K562 (cell line): ENCODE measurements around the gene SV2A. TPM values are rescaled to one million over a fixed set of nuclear protein-coding genes. Genes with fewer than 3 reads are reported as not detected.
A peak's percentile ranks its signal among the peaks of the same experiment; 100 is the strongest.

ENCODE experiments used
- BRCA1 ChIP-seq, 2 experiments: fragments of 450-650 bp in 1 of 2; sonication (generic) in 1 of 2; formaldehyde crosslinking in 1 of 2; IDR thresholded peaks; 2 replicates each; pipeline versions ENCODE4 v1.5.0 to v1.6.1; 2017 to 2020; ENCODE audit warnings: mild to moderate bottlenecking in 1 of 2, missing genetic modification reagents in 1 of 2
- HNRNPL ChIP-seq: fragments of 200-400 bp; formaldehyde crosslinking; IDR thresholded peaks from 2 replicates; pipeline ENCODE4 v1.6.1; 2017; ENCODE audit warnings: low read depth, mild to moderate bottlenecking, low read length
- MTA3 ChIP-seq: fragments of 450-650 bp; formaldehyde crosslinking; IDR thresholded peaks from 2 replicates; pipeline ENCODE4 v1.6.1; 2017; ENCODE audit warnings: mild to moderate bottlenecking, borderline replicate concordance
- POLR2B ChIP-seq: fragments of 450-650 bp; IDR thresholded peaks from 2 replicates; pipeline ENCODE4 v1.6.1; 2018; ENCODE audit warnings: low read depth; ENCODE audit not compliant: partially characterized antibody
- RBFOX2 ChIP-seq: fragments of 200-400 bp; formaldehyde crosslinking; IDR thresholded peaks from 2 replicates; pipeline ENCODE4 v1.6.1; 2017; ENCODE audit warnings: low read depth, mild to moderate bottlenecking, low read length, moderate library complexity
- SAFB ChIP-seq: fragments of 200-400 bp; formaldehyde crosslinking; IDR thresholded peaks from 2 replicates; pipeline ENCODE4 v1.6.1; 2017; ENCODE audit warnings: low read depth, low read length, borderline replicate concordance
- SAP30 ChIP-seq: fragments of 200-600 bp; sonication (generic); IDR thresholded peaks from 2 replicates; pipeline ENCODE4 v1.6.1; 2012; ENCODE audit warnings: borderline replicate concordance, low read depth, mild to moderate bottlenecking, moderate library complexity, low read length, control low read depth, inconsistent platforms; ENCODE audit not compliant: insufficient read depth, poor library complexity, severe bottlenecking
- YBX1 ChIP-seq: fragments of 450-650 bp; IDR thresholded peaks from 2 replicates; pipeline ENCODE4 v1.7.1; 2016; ENCODE audit warnings: mild to moderate bottlenecking
- ZNF165 ChIP-seq: fragments of 250-450 bp; sonication (Bioruptor Pico); IDR thresholded peaks from 2 replicates; pipeline ENCODE4 v1.4.0; 2020; ENCODE audit warnings: borderline replicate concordance
- ZNF232 ChIP-seq: sonication (generic); formaldehyde crosslinking; IDR thresholded peaks from 2 replicates; pipeline ENCODE4 v1.8.0; 2022; ENCODE audit warnings: mild to moderate bottlenecking, missing genetic modification reagents
- ZNF507 ChIP-seq: conservative IDR thresholded peaks from 2 replicates; pipeline ENCODE4 v1.6.1; 2017; ENCODE audit warnings: missing genetic modification characterization, missing compliant biosample characterization
- polyA plus RNA-seq, 8 experiments: library from polyadenylated mRNA; depleted of rRNA in 4 of 8; stranded (reverse) in 5 of 8; unstranded in 3 of 8; fragments of >200 nt; fragmentation: Nextera tagmentation in 2 of 8; fragmentation: Illumina TruSeq in 1 of 8; extraction: Ambion mirVana in 2 of 8; extraction: Trizol in 1 of 8; gene quantifications; 2 replicates each; pipeline versions ENCODE4 v1.2.1 to v1.2.3, GENCODE V29; 2011 to 2014; ENCODE audit warnings: inconsistent platforms in 1 of 8, missing spikeins in 1 of 8
- total RNA-seq, 7 experiments: library from RNA; depleted of rRNA in 6 of 7; stranded (reverse); fragments of >200 nt in 6 of 7; fragmentation: Illumina TruSeq in 2 of 7; extraction: Trizol in 2 of 7; gene quantifications; 2 replicates each; pipeline versions ENCODE4 v1.2.1 to v1.2.3, GENCODE V29; 2011 to 2021; ENCODE audit warnings: low replicate concordance in 1 of 7
- TF ChIP-seq, protein P1 (sequence below): fragments of 250-450 bp; sonication (Bioruptor Pico); IDR thresholded peaks from 2 replicates; pipeline ENCODE4 v1.9.0; 2021; ENCODE audit warnings: mild to moderate bottlenecking, inconsistent platforms
- TF ChIP-seq, protein P2 (sequence below): fragments of 450-650 bp; IDR thresholded peaks from 2 replicates; pipeline ENCODE4 v1.6.1; 2016; ENCODE audit warnings: mild to moderate bottlenecking, moderate library complexity

Gene SV2A
- total and polyA plus RNA-seq, 9 of the 15 experiments (the other 6 are each of a cell fraction or from before 2014, with no cell fraction given) = 0.07 to 0.22 (median 0.11) TPM; not detected in 1

DNA sequence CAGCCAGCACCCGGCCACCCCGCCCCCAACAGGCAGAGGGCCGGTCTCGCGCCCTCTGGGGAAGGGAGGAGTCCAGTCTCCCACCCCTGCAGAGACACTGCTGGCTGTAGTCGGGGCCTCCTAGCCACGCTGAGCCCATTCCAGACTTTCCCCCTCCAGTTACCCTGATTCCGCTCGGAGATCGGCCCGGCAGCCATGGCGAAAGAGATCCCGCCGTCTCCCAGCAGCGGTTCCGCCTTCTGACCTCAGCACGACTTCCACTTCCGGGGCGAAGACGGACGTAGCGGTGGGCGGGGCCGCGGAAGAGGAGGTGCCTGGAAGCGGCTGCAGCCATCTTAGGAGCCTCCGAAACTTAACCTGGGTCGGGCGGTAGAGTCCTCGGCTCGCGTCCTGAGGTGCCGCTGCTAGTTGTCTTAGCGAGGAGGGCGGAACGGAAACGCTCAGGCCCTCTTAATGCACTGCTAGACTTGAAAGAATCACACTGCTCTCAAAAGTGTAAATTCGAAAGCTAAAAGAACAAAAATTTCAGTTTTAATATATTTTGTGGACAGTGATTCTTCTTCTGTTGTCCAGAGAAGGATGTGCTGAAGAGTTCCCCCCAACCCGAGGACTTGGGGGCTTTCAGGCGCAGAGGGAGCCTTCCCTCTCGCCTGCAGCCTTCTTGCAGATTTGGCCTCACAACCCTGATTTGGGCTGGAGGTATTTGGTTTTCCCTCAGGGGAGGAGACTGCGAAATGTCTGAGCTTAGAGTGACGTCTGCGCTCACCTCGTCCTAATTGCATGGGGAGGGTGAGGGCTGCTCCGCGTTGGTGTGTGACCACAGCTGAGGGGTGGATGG, 10.1 kb upstream of the SV2A start, which contains the start of gene SF3B4 (continued):
- TF ChIP-seq, protein P1, sequence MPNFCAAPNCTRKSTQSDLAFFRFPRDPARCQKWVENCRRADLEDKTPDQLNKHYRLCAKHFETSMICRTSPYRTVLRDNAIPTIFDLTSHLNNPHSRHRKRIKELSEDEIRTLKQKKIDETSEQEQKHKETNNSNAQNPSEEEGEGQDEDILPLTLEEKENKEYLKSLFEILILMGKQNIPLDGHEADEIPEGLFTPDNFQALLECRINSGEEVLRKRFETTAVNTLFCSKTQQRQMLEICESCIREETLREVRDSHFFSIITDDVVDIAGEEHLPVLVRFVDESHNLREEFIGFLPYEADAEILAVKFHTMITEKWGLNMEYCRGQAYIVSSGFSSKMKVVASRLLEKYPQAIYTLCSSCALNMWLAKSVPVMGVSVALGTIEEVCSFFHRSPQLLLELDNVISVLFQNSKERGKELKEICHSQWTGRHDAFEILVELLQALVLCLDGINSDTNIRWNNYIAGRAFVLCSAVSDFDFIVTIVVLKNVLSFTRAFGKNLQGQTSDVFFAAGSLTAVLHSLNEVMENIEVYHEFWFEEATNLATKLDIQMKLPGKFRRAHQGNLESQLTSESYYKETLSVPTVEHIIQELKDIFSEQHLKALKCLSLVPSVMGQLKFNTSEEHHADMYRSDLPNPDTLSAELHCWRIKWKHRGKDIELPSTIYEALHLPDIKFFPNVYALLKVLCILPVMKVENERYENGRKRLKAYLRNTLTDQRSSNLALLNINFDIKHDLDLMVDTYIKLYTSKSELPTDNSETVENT = 0 out of 2 replicates have a peak, but pooled peaks have one; percentile 46
- TF ChIP-seq ZNF165 (CRISPR knock-in tag) = no peak
- peak; percentile 95 for TF ChIP-seq RBFOX2
- no peak for TF ChIP-seq YBX1
- no peak for TF ChIP-seq BRCA1 (IDR thresholded peaks at IDR 0.05)
- no peak for TF ChIP-seq BRCA1 (CRISPR knock-in tag; IDR thresholded peaks at IDR 0.05)
- TF ChIP-seq POLR2B = peak; percentile 89
- no peak for TF ChIP-seq SAFB
- TF ChIP-seq HNRNPL = no peak
- TF ChIP-seq SAP30 = peak; percentile 77
- TF ChIP-seq, protein P2, sequence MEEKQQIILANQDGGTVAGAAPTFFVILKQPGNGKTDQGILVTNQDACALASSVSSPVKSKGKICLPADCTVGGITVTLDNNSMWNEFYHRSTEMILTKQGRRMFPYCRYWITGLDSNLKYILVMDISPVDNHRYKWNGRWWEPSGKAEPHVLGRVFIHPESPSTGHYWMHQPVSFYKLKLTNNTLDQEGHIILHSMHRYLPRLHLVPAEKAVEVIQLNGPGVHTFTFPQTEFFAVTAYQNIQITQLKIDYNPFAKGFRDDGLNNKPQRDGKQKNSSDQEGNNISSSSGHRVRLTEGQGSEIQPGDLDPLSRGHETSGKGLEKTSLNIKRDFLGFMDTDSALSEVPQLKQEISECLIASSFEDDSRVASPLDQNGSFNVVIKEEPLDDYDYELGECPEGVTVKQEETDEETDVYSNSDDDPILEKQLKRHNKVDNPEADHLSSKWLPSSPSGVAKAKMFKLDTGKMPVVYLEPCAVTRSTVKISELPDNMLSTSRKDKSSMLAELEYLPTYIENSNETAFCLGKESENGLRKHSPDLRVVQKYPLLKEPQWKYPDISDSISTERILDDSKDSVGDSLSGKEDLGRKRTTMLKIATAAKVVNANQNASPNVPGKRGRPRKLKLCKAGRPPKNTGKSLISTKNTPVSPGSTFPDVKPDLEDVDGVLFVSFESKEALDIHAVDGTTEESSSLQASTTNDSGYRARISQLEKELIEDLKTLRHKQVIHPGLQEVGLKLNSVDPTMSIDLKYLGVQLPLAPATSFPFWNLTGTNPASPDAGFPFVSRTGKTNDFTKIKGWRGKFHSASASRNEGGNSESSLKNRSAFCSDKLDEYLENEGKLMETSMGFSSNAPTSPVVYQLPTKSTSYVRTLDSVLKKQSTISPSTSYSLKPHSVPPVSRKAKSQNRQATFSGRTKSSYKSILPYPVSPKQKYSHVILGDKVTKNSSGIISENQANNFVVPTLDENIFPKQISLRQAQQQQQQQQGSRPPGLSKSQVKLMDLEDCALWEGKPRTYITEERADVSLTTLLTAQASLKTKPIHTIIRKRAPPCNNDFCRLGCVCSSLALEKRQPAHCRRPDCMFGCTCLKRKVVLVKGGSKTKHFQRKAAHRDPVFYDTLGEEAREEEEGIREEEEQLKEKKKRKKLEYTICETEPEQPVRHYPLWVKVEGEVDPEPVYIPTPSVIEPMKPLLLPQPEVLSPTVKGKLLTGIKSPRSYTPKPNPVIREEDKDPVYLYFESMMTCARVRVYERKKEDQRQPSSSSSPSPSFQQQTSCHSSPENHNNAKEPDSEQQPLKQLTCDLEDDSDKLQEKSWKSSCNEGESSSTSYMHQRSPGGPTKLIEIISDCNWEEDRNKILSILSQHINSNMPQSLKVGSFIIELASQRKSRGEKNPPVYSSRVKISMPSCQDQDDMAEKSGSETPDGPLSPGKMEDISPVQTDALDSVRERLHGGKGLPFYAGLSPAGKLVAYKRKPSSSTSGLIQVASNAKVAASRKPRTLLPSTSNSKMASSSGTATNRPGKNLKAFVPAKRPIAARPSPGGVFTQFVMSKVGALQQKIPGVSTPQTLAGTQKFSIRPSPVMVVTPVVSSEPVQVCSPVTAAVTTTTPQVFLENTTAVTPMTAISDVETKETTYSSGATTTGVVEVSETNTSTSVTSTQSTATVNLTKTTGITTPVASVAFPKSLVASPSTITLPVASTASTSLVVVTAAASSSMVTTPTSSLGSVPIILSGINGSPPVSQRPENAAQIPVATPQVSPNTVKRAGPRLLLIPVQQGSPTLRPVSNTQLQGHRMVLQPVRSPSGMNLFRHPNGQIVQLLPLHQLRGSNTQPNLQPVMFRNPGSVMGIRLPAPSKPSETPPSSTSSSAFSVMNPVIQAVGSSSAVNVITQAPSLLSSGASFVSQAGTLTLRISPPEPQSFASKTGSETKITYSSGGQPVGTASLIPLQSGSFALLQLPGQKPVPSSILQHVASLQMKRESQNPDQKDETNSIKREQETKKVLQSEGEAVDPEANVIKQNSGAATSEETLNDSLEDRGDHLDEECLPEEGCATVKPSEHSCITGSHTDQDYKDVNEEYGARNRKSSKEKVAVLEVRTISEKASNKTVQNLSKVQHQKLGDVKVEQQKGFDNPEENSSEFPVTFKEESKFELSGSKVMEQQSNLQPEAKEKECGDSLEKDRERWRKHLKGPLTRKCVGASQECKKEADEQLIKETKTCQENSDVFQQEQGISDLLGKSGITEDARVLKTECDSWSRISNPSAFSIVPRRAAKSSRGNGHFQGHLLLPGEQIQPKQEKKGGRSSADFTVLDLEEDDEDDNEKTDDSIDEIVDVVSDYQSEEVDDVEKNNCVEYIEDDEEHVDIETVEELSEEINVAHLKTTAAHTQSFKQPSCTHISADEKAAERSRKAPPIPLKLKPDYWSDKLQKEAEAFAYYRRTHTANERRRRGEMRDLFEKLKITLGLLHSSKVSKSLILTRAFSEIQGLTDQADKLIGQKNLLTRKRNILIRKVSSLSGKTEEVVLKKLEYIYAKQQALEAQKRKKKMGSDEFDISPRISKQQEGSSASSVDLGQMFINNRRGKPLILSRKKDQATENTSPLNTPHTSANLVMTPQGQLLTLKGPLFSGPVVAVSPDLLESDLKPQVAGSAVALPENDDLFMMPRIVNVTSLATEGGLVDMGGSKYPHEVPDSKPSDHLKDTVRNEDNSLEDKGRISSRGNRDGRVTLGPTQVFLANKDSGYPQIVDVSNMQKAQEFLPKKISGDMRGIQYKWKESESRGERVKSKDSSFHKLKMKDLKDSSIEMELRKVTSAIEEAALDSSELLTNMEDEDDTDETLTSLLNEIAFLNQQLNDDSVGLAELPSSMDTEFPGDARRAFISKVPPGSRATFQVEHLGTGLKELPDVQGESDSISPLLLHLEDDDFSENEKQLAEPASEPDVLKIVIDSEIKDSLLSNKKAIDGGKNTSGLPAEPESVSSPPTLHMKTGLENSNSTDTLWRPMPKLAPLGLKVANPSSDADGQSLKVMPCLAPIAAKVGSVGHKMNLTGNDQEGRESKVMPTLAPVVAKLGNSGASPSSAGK = no peak; the same call in 1 of the 2 replicates
- no peak for TF ChIP-seq ZNF507
- peak; percentile 64; the same call in 1 of the 2 replicates for TF ChIP-seq MTA3
- 0 out of 2 replicates have a peak, but pooled peaks have one; percentile 58 for TF ChIP-seq ZNF232 (CRISPR knock-in tag)
